Activated CD8-positive, alpha-beta memory T cell treated with anti-CD3 and anti-CD28 coated beads, Interleukin-2, amount 50 U/mL, for 1 hour (primary cell): ENCODE data around the gene GHR.

Experiments used
- DNase-seq: peaks from one replicate; pipeline ENCODE4 v3.0.0-alpha.2; 2020; ENCODE audit errors: extremely low read depth

Gene GHR

GRCh38 chr5:42600441-42600840, 177.2 kb downstream of the GHR start:
- DNase-seq, result no peak

- DNase-seq, result no peak
Observed at GRCh38 chr5:42604171-42604711, 181.0 kb downstream of the GHR start.

GRCh38 chr5:42605490-42605889, 182.3 kb downstream of the GHR start:
- DNase-seq, result no peak

GRCh38 chr5:42606464-42606869, 183.2 kb downstream of the GHR start:
- DNase-seq, result no peak

- no peak for DNase-seq
Observed at GRCh38 chr5:42611437-42611836, 188.2 kb downstream of the GHR start.

- no peak for DNase-seq
Observed at GRCh38 chr5:42612750-42613366, 189.6 kb downstream of the GHR start.

GRCh38 chr5:42614509-42614908, 191.3 kb downstream of the GHR start:
- no peak for DNase-seq

GRCh38 chr5:42620579-42621216, 197.5 kb downstream of the GHR start:
- no peak for DNase-seq

GRCh38 chr5:42621242-42621641, 198.0 kb downstream of the GHR start:
- DNase-seq, result no peak

GRCh38 chr5:42621662-42622061, 198.4 kb downstream of the GHR start:
- no peak for DNase-seq

- no peak for DNase-seq
Observed at GRCh38 chr5:42624912-42625311, 201.7 kb downstream of the GHR start.

- no peak for DNase-seq
Observed at GRCh38 chr5:42626462-42626861, 203.2 kb downstream of the GHR start.

GRCh38 chr5:42628821-42629220, 205.6 kb downstream of the GHR start:
- DNase-seq, result no peak

- no peak for DNase-seq
Observed at GRCh38 chr5:42629284-42629683, 206.0 kb downstream of the GHR start.

GRCh38 chr5:42631241-42631640, 208.0 kb downstream of the GHR start:
- DNase-seq, result no peak

- DNase-seq, result no peak
Observed at GRCh38 chr5:42632354-42632900, 209.2 kb downstream of the GHR start.

- DNase-seq, result no peak
Observed at GRCh38 chr5:42634575-42634974, 211.3 kb downstream of the GHR start.

GRCh38 chr5:42636425-42636824, 213.2 kb downstream of the GHR start:
- no peak for DNase-seq

GRCh38 chr5:42636946-42637345, 213.7 kb downstream of the GHR start:
- DNase-seq, result no peak

- no peak for DNase-seq
Observed at GRCh38 chr5:42638972-42639371, 215.7 kb downstream of the GHR start.

GRCh38 chr5:42640835-42641234, 217.6 kb downstream of the GHR start:
- DNase-seq, result no peak

- DNase-seq, result no peak
Observed at GRCh38 chr5:42641336-42642005, 218.2 kb downstream of the GHR start.

GRCh38 chr5:42642006-42642405, 218.8 kb downstream of the GHR start:
- no peak for DNase-seq
